ENCODE results near the gene PCSK1. TPM values are rescaled to one million over a fixed set of nuclear protein-coding genes. Genes with fewer than 3 reads are reported as not detected.

PCSK1 gene
- total and polyA plus RNA-seq, 2 of the 8 experiments (the other 6 are each of a cell fraction or from before 2014, with no cell fraction given): 1.3 to 3.2 TPM

- H3K27me3 ChIP-seq (replicated peaks in 1 of 4; ENCODE audit: control insufficient read depth in 3 of 4, extremely low read depth in 1 of 4, insufficient read depth in 3 of 4, low read length in 3 of 4): no peaks in the 10 kb centered on the region
- no peaks in the 10 kb centered on the region for H3K9me3 ChIP-seq (ENCODE audit: insufficient read depth in 2 of 2, low read depth in 1 of 2, low read length in 1 of 2)
- H4K5ac ChIP-seq (ENCODE audit: insufficient read length, low read depth, low read length): no peak overlapping the region
- no peak overlapping the region for H3K27ac ChIP-seq (ENCODE audit: low read depth, low read length)
- no peak overlapping the region for H3K23ac ChIP-seq (ENCODE audit: insufficient read length)
- no peak overlapping the region for H3K56ac ChIP-seq (replicated peaks; ENCODE audit: insufficient read length, low read depth, low read length)
- no peaks in the 10 kb centered on the region for H3K79me1 ChIP-seq (ENCODE audit: low read depth, low read length)
- no peak overlapping the region for H2BK12ac ChIP-seq (ENCODE audit: low read depth, low read length)
- H2BK120ac ChIP-seq (replicated peaks; ENCODE audit: low read depth, low read length): no peak overlapping the region
- H4K20me1 ChIP-seq (replicated peaks in 1 of 2; ENCODE audit: control insufficient read depth in 1 of 2, insufficient read depth in 2 of 2, low read length in 2 of 2): no peaks in the 10 kb centered on the region
- no peak overlapping the region for H3K4me3 ChIP-seq (ENCODE audit: extremely low read depth in 1 of 4, insufficient read depth in 2 of 4, low read depth in 3 of 4, low read length in 4 of 4)
- no peak overlapping the region for H3K4me2 ChIP-seq (ENCODE audit: insufficient read depth in 1 of 2, low read depth in 2 of 2, low read length in 2 of 2)
- H3K4ac ChIP-seq (replicated peaks; ENCODE audit: insufficient read length, low read depth, low read length): no peak overlapping the region
- H2BK20ac ChIP-seq (ENCODE audit: low read length): no peak overlapping the region
- H2BK15ac ChIP-seq (ENCODE audit: low read length): no peak overlapping the region
- H3K14ac ChIP-seq (ENCODE audit: insufficient read length): no peak overlapping the region
- no peaks in the 10 kb centered on the region for H3K79me2 ChIP-seq (ENCODE audit: control insufficient read depth in 1 of 2, insufficient read depth in 2 of 2, low read length in 2 of 2)
- no peak overlapping the region for H2AK5ac ChIP-seq (ENCODE audit: low read depth, low read length)
- POLR2A ChIA-PET (ENCODE audit: partially characterized antibody): no interaction called here
- no peak for FAIRE-seq
- no peak overlapping the region for H3K18ac ChIP-seq (ENCODE audit: extremely low read depth, low read length)
- H4K91ac ChIP-seq (replicated peaks; ENCODE audit: insufficient read length, low read length): no peak overlapping the region
- no peak overlapping the region for H2BK5ac ChIP-seq (ENCODE audit: low read depth, low read length)
- WGBS, 2 experiments (ENCODE audit: extremely low coverage in 1 of 2, insufficient coverage in 1 of 2, insufficient read length in 1 of 2, insufficient replicate concordance in 2 of 2, low coverage in 1 of 2, low lambda C conversion rate in 2 of 2, missing lambda C conversion rate in 1 of 2): 87% methylated on average over 3 of the region's 3 CpGs; no CpG with 5 or more reads in 1 of the 2 experiments
- H2AFZ ChIP-seq (ENCODE audit: low read length): no peak overlapping the region
- H3K9ac ChIP-seq (replicated peaks in 1 of 4; ENCODE audit: extremely low read depth in 1 of 4, low read depth in 3 of 4, low read length in 3 of 4): no peak overlapping the region
- CTCF ChIA-PET (ENCODE audit: partially characterized antibody): interaction anchor here (0.7 to 1.0 kb wide), 3 partner anchors 9 to 810 kb away, joined by 3 to 5 read pairs (median 3); no protein-coding TSS in a partner anchor
- H3K36me3 ChIP-seq (ENCODE audit: control insufficient read depth in 2 of 4, insufficient read depth in 4 of 4, low read length in 3 of 4): no peaks in the 10 kb centered on the region
- no peak overlapping the region for H4K8ac ChIP-seq (ENCODE audit: extremely low read depth, insufficient read depth, low read length)
- no peak for DNase-seq (ENCODE audit: low read depth in 1 of 2, low spot score in 2 of 2)
- no peaks in the 10 kb centered on the region for H3K4me1 ChIP-seq (replicated peaks in 1 of 4; ENCODE audit: control insufficient read depth in 3 of 4, insufficient read depth in 4 of 4, low read length in 3 of 4)
- H3K23me2 ChIP-seq (ENCODE audit: low read depth, low read length): no peaks in the 10 kb centered on the region; the same call in 1 of the 2 replicates
- TF ChIP-seq TCF12 (IDR thresholded peaks at IDR 0.05; ENCODE audit: low read depth, low read length) (no peak), SIN3A (conservative IDR thresholded peaks at IDR 0.05 in 1 of 2, IDR thresholded peaks at IDR 0.05 in 1 of 2; ENCODE audit: low read depth in 1 of 2, low read length in 2 of 2) (no peak), NANOG (IDR thresholded peaks at IDR 0.05; ENCODE audit: insufficient read depth, low read depth, low read length, poor library complexity, severe bottlenecking) (no peak), EZH2 (IDR thresholded peaks at IDR 0.05; ENCODE audit: low read depth, low read length, severe bottlenecking) (no peak), TAF1 (IDR thresholded peaks at IDR 0.05; ENCODE audit: low read depth, low read length) (no peak), EGR1 (IDR thresholded peaks at IDR 0.05; ENCODE audit: borderline replicate concordance, low read depth, low read length) (no peak), KDM4A (IDR thresholded peaks at IDR 0.05; ENCODE audit: low read depth, low read length, severe bottlenecking) (no peak), HDAC2 (IDR thresholded peaks at IDR 0.05; ENCODE audit: borderline replicate concordance in 1 of 2, low read depth in 2 of 2, low read length in 2 of 2) (no peak), RAD21 (IDR thresholded peaks at IDR 0.05 in 1 of 2, conservative IDR thresholded peaks at IDR 0.05 in 1 of 2; ENCODE audit: low read depth in 2 of 2, low read length in 2 of 2) (no peak), FOSL1 (IDR thresholded peaks at IDR 0.05; ENCODE audit: insufficient read depth, low read depth, low read length) (no peak), CREB1 (IDR thresholded peaks at IDR 0.05) (no peak), RFX5 (IDR thresholded peaks at IDR 0.05; ENCODE audit: borderline replicate concordance, low read depth, low read length) (no peak), NRF1 (IDR thresholded peaks at IDR 0.05; ENCODE audit: low read depth, low read length) (no peak), TEAD4 (IDR thresholded peaks at IDR 0.05; ENCODE audit: low read depth, low read length) (no peak)
Observed at GRCh38 chr5:96453394-96453793, 20.3 kb upstream of the PCSK1 start.

All from H1 (cell line).